HCT116 (cell line): ENCODE data around the gene IFIT3.
"Not testable (repeated sequence)": the region's sequence is repeated elsewhere in the genome, so short reads cannot be mapped to it uniquely, and the experiment has no call there.

Source experiments
- CTCF ChIP-seq, 3 experiments: fragments of 200-600 bp in 1 of 3; sonication (generic) in 1 of 3; IDR thresholded peaks in 2 of 3; conservative IDR thresholded peaks in 1 of 3; 2 replicates each; pipeline ENCODE4 v1.5.1; 2012 to 2017; ENCODE audit warnings: low read depth in 2 of 3, low read length in 2 of 3, antibody characterized with exemption in 1 of 3, borderline replicate concordance in 1 of 3, control low read depth in 1 of 3, mild to moderate bottlenecking in 1 of 3, mixed read lengths in 1 of 3, mixed run types in 1 of 3, moderate library complexity in 1 of 3; ENCODE audit not compliant: insufficient read depth in 1 of 3
- EGR1 ChIP-seq: IDR thresholded peaks from 2 replicates; pipeline ENCODE4 v1.6.1; 2012; ENCODE audit warnings: low read depth
- EZH2 ChIP-seq: fragments of 200-600 bp; sonication (generic); IDR thresholded peaks from 2 replicates; pipeline ENCODE4 v1.6.1; 2017; ENCODE audit warnings: antibody characterized with exemption, mixed run types
- MAX ChIP-seq: IDR thresholded peaks from 2 replicates; pipeline ENCODE4 v1.6.1; 2012
- POLR2A ChIP-seq: IDR thresholded peaks from 2 replicates; pipeline ENCODE4 v1.7.0; 2011; ENCODE audit warnings: borderline replicate concordance; ENCODE audit not compliant: insufficient read depth, insufficient read length; ENCODE audit errors: extremely low read depth
- POLR2AphosphoS5 ChIP-seq: IDR thresholded peaks from 2 replicates; pipeline ENCODE4 v1.6.1; 2011; ENCODE audit warnings: mild to moderate bottlenecking, low read depth, low read length, moderate library complexity
- RAD21 ChIP-seq: IDR thresholded peaks from 2 replicates; pipeline ENCODE4 v1.6.1; 2012; ENCODE audit warnings: low read depth, mild to moderate bottlenecking
- REST ChIP-seq: IDR thresholded peaks from 2 replicates; pipeline ENCODE4 v1.6.1; 2012; ENCODE audit warnings: low read depth
- SP1 ChIP-seq: IDR thresholded peaks from 2 replicates; pipeline ENCODE4 v1.6.1; 2012; ENCODE audit warnings: low read depth
- SRF ChIP-seq: IDR thresholded peaks from 2 replicates; pipeline ENCODE4 v1.6.1; 2012; ENCODE audit warnings: low read depth
- YY1 ChIP-seq: IDR thresholded peaks from 2 replicates; pipeline ENCODE4 v1.6.1; 2011; ENCODE audit warnings: low read length, low read depth, moderate library complexity, mild to moderate bottlenecking; ENCODE audit not compliant: insufficient replicate concordance; ENCODE audit errors: extremely low read depth
- ZNF274 ChIP-seq: fragments of 200-500 bp; sonication (Bioruptor generic); IDR thresholded peaks from 2 replicates; pipeline ENCODE4 v1.6.1; 2014; ENCODE audit warnings: mild to moderate bottlenecking, low read depth, low read length, inconsistent platforms

GRCh38 chr10:89330014-89330413, 2.2 kb downstream of the IFIT3 start:
- TF ChIP-seq ZNF274; CTCF (IDR thresholded peaks at IDR 0.05 in 2 of 3, conservative IDR thresholded peaks at IDR 0.05 in 1 of 3; ENCODE audit: borderline replicate concordance in 1 of 3, insufficient read depth in 1 of 3, low read depth in 2 of 3, low read length in 2 of 3); POLR2AphosphoS5; REST; RAD21; POLR2A; EGR1; EZH2; MAX; YY1; SP1; SRF: not testable (repeated sequence)
